Measurements from ENCODE around the gene RIC1. TPM values are rescaled to one million over a fixed set of nuclear protein-coding genes. Genes with fewer than 3 reads are reported as not detected.

RIC1 gene
- total RNA-seq, 1 experiment from 2014 or later: 18.6 TPM

GRCh38 chr9:5735072-5735471 lies 106.2 kb downstream of the RIC1 start:
- H3K27ac Mint-ChIP-seq (ENCODE audit: unreplicated experiment): no peak overlapping the region

GRCh38 chr9:5736563-5737346 lies 107.8 kb downstream of the RIC1 start:
- peaks cover 30% of the 10 kb centered on the region for H3K36me3 Mint-ChIP-seq (ENCODE audit: insufficient read depth, unreplicated experiment)
- no peak overlapping the region for H3K4me3 ChIP-seq (ENCODE audit: low read depth, low read length)
- CTCF ChIA-PET: no interaction called here
- H3K27me3 Mint-ChIP-seq (ENCODE audit: insufficient read depth, unreplicated experiment): no peaks in the 10 kb centered on the region
- intact Hi-C loops (cut with micrococcal nuclease; ENCODE audit: unreplicated experiment): no loop called here
- no peaks in the 10 kb centered on the region for H3K9me3 Mint-ChIP-seq (ENCODE audit: unreplicated experiment)
- H3K4me1 Mint-ChIP-seq (ENCODE audit: low read depth, unreplicated experiment): peaks cover 4% of the 10 kb centered on the region
- H3K36me3 ChIP-seq (ENCODE audit: control insufficient read depth, insufficient read depth, low read length): no peaks in the 10 kb centered on the region
- H3K4me1 ChIP-seq: no peaks in the 10 kb centered on the region
- DNase-seq: no peak
- no peak for TF ChIP-seq CTCF (IDR thresholded peaks at IDR 0.05; ENCODE audit: insufficient read depth in 1 of 2, low read depth in 1 of 2, low read length in 1 of 2, severe bottlenecking in 1 of 2, unreplicated experiment in 1 of 2)
- POLR2A ChIA-PET: no interaction called here
- BruUV-seq (replicated peaks): no TSS peak
- H3K27ac Mint-ChIP-seq (ENCODE audit: unreplicated experiment): no peak overlapping the region
- no peaks in the 10 kb centered on the region for H3K27me3 ChIP-seq (replicated peaks; ENCODE audit: control insufficient read depth, insufficient read depth, low read length)
- H3K9me3 ChIP-seq: no peaks in the 10 kb centered on the region
- H3K4me3 Mint-ChIP-seq (ENCODE audit: unreplicated experiment): no peak overlapping the region

More at GRCh38 chr9:5735072-5735471, 106.2 kb downstream of the RIC1 start:
- H3K27me3 Mint-ChIP-seq (ENCODE audit: insufficient read depth, unreplicated experiment): no peaks in the 10 kb centered on the region
- H3K27me3 ChIP-seq (replicated peaks; ENCODE audit: control insufficient read depth, insufficient read depth, low read length): no peaks in the 10 kb centered on the region
- no peak for TF ChIP-seq CTCF (IDR thresholded peaks at IDR 0.05; ENCODE audit: insufficient read depth in 1 of 2, low read depth in 1 of 2, low read length in 1 of 2, severe bottlenecking in 1 of 2, unreplicated experiment in 1 of 2)
- H3K36me3 ChIP-seq (ENCODE audit: control insufficient read depth, insufficient read depth, low read length): no peaks in the 10 kb centered on the region
- ChIA-PET POLR2A (no interaction called here), CTCF (no interaction called here)
- no peak for DNase-seq
- no peaks in the 10 kb centered on the region for H3K9me3 ChIP-seq
- no peak overlapping the region for H3K4me3 Mint-ChIP-seq (ENCODE audit: unreplicated experiment)
- H3K36me3 Mint-ChIP-seq (ENCODE audit: insufficient read depth, unreplicated experiment): peaks cover 23% of the 10 kb centered on the region
- H3K4me1 ChIP-seq: no peaks in the 10 kb centered on the region
- H3K4me3 ChIP-seq (ENCODE audit: low read depth, low read length): no peak overlapping the region
- H3K9me3 Mint-ChIP-seq (ENCODE audit: unreplicated experiment): no peaks in the 10 kb centered on the region
- H3K4me1 Mint-ChIP-seq (ENCODE audit: low read depth, unreplicated experiment): no peaks in the 10 kb centered on the region
- intact Hi-C loops (cut with micrococcal nuclease; ENCODE audit: unreplicated experiment): no loop called here
- BruUV-seq (replicated peaks): no TSS peak

- CTCF ChIA-PET: no interaction called here
- Histone ChIP-seq H3K4me3 (ENCODE audit: low read depth, low read length) (no peak overlapping the region), H3K36me3 (ENCODE audit: control insufficient read depth, insufficient read depth, low read length) (no peaks in the 10 kb centered on the region), H3K9me3 (no peaks in the 10 kb centered on the region), H3K27me3 (replicated peaks; ENCODE audit: control insufficient read depth, insufficient read depth, low read length) (no peaks in the 10 kb centered on the region), H3K4me1 (no peaks in the 10 kb centered on the region)
- H3K4me3 Mint-ChIP-seq (ENCODE audit: unreplicated experiment): no peak overlapping the region
- H3K27me3 Mint-ChIP-seq (ENCODE audit: insufficient read depth, unreplicated experiment): no peaks in the 10 kb centered on the region
- intact Hi-C loops (cut with micrococcal nuclease; ENCODE audit: unreplicated experiment): no loop called here
- POLR2A ChIA-PET: no interaction called here
- H3K4me1 Mint-ChIP-seq (ENCODE audit: low read depth, unreplicated experiment): peaks cover 6% of the 10 kb centered on the region
- no peaks in the 10 kb centered on the region for H3K9me3 Mint-ChIP-seq (ENCODE audit: unreplicated experiment)
- no peak for DNase-seq
- no TSS peak for BruUV-seq (replicated peaks)
- H3K36me3 Mint-ChIP-seq (ENCODE audit: insufficient read depth, unreplicated experiment): peaks cover 25% of the 10 kb centered on the region
- no peak for TF ChIP-seq CTCF (IDR thresholded peaks at IDR 0.05; ENCODE audit: insufficient read depth in 1 of 2, low read depth in 1 of 2, low read length in 1 of 2, severe bottlenecking in 1 of 2, unreplicated experiment in 1 of 2)
- H3K27ac Mint-ChIP-seq (ENCODE audit: unreplicated experiment): no peak overlapping the region
Observed at GRCh38 chr9:5743109-5743508, 114.2 kb downstream of the RIC1 start.

Data from Caco-2 (cell line).